OCI-LY7 (cell line): ENCODE results near the gene JAK1.

Experiments used
- CTCF ChIP-seq: fragments of 200-600 bp; sonication (generic); conservative IDR thresholded peaks from 2 replicates; pipeline ENCODE4 v1.5.1; 2014; ENCODE audit warnings: mild to moderate bottlenecking, antibody characterized with exemption, low read length, moderate library complexity, mixed read lengths
- EZH2phosphoT487 ChIP-seq: fragments of 200-600 bp; sonication (generic); IDR thresholded peaks from 2 replicates; pipeline ENCODE4 v1.6.1; 2018; ENCODE audit warnings: low read depth, borderline replicate concordance, mild to moderate bottlenecking, mixed run types, antibody characterized with exemption, low read length, moderate library complexity, mixed read lengths

DNA sequence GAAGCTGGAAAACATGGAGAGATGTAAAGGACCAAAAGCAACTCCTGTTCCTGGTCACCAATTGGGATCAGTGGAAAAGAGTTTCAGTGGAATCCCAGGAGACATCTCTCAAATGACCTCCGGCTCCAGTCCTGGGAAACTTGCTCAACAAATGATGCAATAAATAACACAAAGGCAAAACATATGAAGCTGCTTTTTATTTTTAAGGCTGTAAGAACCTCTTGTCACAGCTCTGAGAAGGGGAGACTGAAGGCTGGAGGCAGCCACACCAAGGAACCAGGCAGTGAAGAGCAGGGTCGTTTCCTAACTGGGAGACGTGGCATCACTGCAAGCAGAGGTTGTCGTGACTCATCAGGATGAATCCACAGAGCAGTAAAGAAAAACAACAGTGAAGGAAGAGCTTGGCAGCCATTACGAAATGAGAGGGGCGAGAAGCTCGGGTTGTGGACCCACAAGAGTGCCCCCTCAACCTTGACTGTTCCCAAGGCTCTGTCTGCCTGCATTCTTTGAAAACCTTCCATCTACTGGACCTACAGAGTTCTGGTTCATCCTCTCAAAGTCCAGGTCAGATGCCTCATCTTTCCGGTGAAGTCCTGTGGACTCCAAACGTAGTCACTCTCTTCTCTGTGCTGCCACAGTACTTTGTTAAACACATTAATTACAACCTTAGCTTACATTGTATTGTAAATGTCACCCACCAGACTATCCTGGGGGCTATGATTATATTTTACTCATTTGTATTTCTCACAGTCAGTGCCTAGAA is 32.1 kb downstream of the JAK1 start:
- TF ChIP-seq CTCF: no peak
- no peak for TF ChIP-seq EZH2phosphoT487
